Esophagus squamous epithelium (tissue), 4 donors: ENCODE data around the gene PTGES3.

Source experiments
- POLR2A ChIP-seq, 4 donors: fragments of 450-650 bp; IDR thresholded peaks; one replicate each; pipeline ENCODE4 v1.6.1; 2017; ENCODE audit warnings: antibody characterized with exemption in 4 of 4, mild to moderate bottlenecking in 4 of 4, moderate library complexity in 3 of 4
- TF ChIP-seq, protein P1 (sequence below), 6 experiments: fragments of 450-650 bp in 4 of 6; fragments of 200-600 bp in 2 of 6; sonication (generic) in 2 of 6; IDR thresholded peaks; one replicate each; pipeline ENCODE4 v1.5.1; 2016 to 2019; ENCODE audit warnings: antibody characterized with exemption in 6 of 6, mild to moderate bottlenecking in 4 of 6, moderate library complexity in 4 of 6

DNA sequence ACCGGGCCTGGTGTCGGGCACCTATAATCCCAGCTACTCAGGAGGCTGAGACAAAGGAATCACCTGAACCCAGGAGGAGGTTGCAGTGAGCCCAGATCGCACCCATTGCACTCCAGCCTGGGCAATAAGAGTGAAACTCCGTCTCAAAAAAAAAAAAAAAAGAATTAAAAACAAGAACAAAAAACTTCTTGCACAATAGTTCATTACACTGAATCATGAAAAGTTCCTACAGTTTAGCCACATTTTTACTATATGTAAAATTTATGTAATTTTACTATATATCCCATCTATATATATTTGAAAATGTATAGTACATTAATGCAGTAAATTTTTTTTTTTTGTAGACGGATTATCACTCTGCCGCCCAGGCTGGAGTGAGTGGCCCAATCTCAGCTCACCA lies 46.9 kb downstream of the PTGES3 start:
- TF ChIP-seq, protein P1, sequence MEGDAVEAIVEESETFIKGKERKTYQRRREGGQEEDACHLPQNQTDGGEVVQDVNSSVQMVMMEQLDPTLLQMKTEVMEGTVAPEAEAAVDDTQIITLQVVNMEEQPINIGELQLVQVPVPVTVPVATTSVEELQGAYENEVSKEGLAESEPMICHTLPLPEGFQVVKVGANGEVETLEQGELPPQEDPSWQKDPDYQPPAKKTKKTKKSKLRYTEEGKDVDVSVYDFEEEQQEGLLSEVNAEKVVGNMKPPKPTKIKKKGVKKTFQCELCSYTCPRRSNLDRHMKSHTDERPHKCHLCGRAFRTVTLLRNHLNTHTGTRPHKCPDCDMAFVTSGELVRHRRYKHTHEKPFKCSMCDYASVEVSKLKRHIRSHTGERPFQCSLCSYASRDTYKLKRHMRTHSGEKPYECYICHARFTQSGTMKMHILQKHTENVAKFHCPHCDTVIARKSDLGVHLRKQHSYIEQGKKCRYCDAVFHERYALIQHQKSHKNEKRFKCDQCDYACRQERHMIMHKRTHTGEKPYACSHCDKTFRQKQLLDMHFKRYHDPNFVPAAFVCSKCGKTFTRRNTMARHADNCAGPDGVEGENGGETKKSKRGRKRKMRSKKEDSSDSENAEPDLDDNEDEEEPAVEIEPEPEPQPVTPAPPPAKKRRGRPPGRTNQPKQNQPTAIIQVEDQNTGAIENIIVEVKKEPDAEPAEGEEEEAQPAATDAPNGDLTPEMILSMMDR (IDR thresholded peaks at IDR 0.05), result no peak
- TF ChIP-seq POLR2A (IDR thresholded peaks at IDR 0.05), result no peak
